HG02588 (cell line): ENCODE measurements around the gene RHBDD3.
"Not testable (repeated sequence)": the region's sequence is repeated elsewhere in the genome, so short reads cannot be mapped to it uniquely, and the experiment has no call there.

Source experiments
- ATAC-seq: cut with Tn5 transposase; IDR thresholded peaks from one replicate; pipeline ENCODE4 v1.9.1; 2021; ENCODE audit warnings: mild to moderate bottlenecking, moderate library complexity; ENCODE audit not compliant: unreplicated experiment

RHBDD3 gene

DNA sequence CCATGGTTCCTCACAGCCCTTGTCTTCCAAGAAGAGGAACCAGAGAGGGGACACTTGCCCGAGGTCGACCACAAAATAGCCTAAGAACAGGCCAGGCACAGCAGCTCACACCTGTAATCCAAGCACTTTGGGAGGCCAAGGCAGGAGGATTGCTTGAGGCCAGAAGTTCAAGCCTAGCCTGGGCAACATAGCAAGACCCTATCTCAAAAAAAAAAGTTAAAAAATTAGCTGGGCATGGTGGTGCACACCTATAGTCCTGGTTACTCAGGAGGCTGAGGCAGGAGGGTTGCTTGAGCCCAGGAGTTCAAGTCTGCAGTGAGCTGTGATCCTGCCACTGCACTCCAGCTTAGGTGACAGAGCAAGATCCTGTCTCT is 48.4 kb downstream of the RHBDD3 start:
- ATAC-seq = not testable (repeated sequence)

DNA sequence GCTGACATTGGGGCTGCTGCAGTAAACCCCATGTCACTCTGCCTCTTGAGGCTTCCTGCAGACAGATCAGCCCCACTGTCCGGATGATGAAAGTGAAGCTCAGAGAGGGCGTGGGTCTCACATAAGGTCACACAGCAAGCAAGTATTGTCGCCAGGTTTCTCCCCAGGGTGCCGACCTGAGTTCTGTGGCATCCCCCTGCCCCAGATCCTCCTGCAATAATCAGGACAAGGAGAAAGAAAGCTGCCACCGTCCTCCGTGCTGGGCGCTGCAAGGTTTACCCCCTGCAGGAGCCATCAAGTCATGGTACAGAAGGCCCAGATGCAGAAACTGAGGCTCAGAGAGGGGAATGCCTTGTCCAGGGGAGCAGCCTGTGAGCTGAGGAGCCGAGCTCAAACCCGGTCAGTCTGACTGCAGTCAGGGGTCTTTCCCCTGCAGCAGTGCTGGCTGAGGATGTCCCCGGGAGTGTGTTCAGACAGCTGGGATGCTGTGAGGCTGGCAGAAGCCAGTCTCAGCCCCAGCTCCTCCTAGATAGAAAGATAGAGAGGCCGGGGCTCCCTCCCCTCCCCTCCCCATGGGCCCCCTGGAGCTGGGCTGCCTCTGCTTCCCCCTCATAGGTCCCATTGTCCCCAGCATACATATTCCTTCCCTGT is 48.9 kb downstream of the RHBDD3 start:
- no peak for ATAC-seq

DNA sequence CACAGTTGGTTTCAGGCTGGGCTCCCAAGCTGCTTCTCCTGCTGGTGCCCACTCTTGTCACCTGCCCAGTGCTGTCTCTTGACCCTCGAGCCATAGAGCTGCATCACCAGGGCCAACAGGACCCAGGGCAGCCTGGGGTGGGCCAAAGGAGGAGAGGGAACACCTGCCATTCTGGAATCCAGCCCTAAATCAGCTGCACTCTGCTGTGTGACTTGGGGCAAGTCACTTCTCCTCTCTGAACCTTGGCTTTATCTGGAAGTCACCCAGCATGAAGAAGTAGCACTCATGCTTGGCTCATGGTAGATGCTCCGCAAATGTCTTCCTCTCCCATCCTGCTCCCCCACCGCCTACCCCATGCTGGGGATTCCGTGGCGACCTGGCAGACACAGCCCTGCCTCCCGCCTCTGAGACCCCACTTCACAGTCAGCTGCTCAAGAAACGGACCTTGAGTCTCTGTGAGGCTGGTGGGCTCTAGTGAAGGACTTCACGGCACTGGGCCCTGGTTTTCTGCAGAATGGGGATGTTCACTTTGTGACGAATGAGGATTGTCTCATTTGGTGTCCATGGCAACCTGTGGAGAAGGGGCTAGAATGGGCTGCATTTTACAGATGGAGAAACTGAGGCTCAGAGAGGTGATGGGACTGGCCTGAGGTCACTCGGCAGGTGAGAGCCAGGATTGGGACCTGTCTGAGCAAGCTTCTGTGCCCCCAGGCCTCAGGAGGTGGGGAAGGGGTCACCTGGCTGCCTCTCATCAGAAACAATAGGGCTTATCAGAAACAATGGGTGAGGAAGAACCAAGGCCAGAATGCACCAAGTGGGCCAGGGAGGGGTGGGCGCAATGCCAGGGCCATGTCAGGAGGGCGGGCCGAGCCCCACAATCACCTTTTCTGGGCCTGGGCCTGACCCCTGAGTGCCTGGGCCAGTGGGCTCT is 49.7 kb downstream of the RHBDD3 start:
- no peak for ATAC-seq

DNA sequence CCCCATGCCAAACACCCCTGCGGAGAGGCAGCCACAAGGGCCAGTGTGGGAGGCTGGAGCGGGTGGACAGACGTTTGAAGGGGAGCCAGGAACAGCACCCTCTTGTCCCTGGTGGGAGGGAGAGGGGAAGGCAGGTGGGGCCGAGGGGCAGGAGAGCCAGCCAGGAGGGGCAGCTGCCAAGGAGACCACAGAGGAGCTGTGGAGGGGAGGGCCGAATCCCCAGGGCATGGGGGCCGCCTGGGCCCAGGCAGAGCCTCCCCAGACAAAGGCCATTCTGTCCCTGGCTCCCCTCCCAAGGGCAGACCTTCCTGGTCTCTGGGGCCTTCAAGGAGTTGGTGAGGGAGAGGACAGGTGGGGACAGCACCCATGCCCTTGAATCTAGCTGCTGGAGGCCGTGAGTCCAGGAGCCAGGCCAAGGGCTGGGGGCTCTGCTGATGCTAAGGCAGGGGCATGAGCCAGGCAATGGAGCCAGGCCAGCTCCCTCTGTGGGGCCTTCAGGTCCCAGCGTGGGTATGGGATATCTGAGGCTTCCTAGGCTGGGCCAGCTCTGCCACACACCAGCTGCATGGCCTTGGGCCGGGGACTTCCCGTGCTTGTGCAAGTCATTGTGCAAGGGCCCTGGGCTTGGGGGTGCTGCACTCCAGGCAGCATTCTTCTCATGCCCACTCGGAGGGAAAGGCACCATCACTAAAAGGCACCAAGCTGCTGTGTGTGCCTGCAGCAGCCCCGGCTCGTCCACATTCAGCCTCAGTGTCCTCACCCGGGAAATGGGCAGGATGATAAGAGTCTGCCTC is 50.7 kb downstream of the RHBDD3 start:
- no peak for ATAC-seq

DNA sequence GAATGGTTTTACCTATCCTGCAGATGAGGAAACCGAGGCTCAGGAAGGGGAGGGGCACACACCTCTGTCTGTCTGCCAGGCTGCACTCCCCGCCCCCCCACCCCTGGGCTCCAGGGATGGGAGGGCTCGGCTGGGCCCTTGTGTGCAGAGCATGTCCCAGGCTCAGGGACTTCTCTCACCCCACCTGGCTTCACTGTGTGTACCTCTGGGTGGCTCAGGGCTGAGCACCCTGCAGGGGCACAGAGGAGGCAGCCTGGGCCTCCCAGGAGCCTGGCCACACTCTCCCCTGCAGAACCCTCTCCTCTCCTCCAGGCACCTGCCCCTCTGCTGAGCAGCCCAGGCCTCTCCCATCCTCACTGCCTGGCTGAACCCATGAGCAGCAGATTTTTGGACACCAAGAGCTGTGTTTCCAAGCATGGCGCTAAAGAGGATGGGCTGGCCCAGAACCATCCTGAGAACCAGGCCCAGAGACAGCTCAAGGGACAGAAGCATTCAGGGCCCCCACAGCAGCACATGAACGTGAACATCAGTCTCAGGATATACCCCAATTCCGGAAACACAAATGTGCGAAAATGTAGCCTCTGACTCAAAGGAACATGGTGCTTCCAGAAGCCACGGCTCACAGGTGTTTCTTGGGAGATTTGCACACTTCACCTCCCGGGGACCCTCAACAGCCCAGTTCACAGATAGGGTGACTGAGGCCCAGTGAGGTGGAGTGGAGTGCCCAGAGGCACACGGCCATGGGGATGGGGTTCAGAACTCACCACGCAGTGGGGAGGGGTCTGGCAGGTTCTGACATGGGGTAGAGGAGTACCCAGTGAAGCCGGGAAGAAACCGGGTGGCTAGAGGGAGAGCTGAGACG is 51.5 kb downstream of the RHBDD3 start:
- ATAC-seq = no peak

DNA sequence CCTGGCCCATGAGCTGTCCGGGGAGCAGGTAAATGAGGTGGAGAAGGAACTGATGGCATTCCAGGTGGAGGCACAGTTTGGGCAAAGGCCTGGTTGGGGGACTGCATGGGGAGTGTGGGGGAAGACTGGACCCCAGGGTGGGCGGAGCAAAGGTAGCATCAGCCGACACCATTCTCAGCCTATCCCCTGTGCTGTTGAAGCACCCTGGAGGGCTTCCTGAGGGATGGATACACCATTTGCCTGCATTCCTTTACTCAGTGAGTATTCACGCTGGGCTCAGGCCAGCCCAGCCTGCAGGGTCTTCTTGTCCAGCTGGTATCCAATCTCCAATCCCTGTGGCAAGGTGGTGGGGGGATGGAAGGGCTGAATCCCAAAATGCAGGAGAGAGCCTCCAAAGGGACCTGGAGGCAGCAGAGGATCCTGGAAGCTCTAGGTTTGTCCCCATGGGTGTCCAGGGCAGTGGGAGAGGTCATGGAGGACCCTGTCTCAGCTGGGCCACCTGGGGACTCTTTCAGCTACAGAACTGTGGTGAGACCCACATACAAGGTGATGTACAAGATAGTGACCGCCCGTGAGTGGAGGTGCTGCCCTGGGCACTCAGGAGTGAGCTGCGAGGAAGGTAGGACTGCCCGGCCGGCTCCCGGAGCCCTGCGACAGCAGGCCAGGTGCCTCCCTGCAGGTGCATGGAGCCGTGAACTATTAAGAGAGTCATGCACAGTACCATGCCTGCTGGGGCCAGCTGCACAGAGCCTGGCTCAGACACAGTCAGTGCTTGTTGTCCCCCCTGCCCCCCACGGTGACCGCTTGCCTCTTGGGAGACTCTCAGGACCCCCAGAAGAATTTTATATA is 52.5 kb downstream of the RHBDD3 start:
- ATAC-seq = no peak

DNA sequence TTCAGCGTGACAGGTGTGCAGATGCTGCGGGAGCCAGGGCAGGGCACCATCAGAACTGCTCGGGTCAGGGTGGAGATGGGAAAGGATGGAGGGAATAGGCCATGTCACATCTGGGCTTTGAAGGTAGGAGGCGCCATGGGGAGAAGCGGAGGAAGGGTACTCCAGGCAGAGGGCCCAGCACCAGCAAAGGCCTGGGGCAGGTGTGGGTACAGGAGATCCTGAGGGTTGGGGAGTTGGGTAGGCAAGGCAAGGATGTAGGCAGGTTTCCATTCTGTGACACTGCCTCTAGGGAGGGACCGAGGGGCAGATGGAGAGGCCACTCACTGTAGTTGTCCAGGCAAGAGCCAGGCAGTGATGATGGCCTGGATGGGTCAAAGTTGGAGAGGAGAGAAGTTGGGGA is 53.5 kb downstream of the RHBDD3 start:
- no peak for ATAC-seq

DNA sequence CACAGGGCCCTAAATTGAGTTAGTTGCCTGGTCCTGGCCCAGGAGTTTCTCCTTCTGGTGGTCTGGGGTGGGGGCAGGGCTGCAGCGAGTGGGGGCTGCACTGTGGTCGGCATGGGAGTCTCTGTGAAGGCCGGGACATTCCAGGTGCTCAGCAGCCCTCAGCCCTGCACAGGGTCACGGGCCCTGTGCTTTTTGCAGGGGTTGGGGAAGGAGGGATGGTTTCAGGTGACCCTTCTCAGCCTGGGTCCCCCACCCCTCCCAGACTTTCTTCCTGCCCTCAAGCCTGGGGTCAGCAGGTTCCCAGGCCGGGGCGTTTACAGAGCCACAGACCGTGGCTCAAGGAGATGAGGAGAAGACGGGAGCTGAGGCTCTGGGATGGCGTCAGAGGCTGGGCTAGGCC is 54.3 kb downstream of the RHBDD3 start:
- no peak for ATAC-seq

DNA sequence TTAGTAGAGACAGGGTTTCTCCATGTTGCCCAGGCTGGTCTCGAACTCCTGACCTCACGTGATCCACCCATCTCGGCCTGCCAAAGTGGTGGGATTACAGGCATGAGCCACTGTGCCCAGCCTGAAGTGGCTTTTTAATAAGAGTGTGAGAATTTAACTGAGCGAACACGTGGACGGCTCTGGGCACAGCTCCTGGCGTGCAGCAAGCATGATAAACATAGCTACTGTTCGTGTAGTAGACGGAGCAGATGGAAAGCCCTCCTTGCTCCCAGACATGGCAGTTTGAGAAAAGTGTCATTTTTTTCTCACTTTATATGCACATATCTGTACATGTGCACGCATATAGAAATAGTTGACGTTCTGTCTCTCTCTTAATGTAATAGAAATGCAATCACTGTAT is 55.0 kb downstream of the RHBDD3 start:
- no peak for ATAC-seq

DNA sequence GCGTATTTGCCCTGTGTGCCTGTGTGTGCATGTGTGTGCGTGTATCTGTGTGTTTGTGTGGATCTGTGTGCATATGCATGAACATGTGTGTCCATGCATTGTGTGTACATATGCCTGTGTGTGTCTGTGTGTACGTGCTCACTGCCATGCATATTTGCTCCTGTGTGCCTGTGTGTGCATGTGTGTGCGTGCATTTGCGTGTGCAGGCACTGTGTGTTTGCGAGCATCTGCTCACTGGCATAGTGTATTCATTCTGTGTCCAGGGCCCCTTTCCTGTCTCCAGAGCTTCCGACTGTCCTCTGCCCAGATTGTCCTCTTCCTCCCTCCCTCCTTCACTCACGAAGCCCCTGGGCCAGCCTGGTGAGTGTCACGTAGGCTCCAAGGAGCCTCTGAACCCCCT is 56.3 kb downstream of the RHBDD3 start:
- no peak for ATAC-seq

DNA sequence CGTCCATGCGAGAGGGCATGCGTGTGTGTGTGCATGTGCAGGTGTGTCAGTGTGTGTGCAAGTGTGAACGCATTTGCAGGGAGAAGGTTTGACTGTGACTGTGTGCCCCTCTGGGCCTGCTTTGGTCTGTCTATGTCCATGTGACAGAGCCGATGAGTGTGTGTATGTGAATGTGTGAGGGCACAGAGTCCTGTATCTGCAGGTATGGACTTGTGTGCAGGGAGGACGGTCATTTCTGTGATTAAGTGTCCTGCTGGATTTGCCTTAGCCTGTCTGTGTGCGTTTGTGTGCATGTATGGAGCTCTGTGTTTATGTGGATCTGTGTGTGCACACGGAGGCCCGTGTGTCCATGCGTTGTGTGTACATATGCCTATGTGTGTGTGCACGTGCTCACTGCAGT is 56.7 kb downstream of the RHBDD3 start:
- ATAC-seq = no peak
